ENCODE data around the gene TBKBP1. TPM values are rescaled to one million over a fixed set of nuclear protein-coding genes. Genes with fewer than 3 reads are reported as not detected.

The TBKBP1 gene
- total RNA-seq, 1 experiment from 2014 or later = 5.5 TPM

GRCh38 chr17:47697906-47698711 is 4.1 kb downstream of the TBKBP1 start:
- no peak for DNase-seq (ENCODE audit: low spot score)

- peak; percentile 45 for DNase-seq (ENCODE audit: low spot score)
Observed at GRCh38 chr17:47698749-47699535, 5.0 kb downstream of the TBKBP1 start.

DNA sequence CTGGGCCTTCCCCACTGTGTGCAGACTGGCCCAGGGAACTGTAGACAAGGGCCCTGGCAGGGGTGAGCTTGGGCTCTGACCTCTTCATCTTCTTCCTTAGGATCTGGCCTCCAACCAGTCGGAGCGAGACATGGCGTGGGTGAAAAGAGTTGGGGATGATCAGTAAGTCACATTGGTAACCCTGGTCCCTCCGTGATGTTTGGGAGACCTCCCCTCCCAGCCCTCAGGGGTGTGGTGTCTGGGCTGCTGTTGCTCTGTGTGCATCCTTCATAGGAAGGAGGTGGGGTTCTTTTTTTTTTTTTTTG is 5.5 kb downstream of the TBKBP1 start:
- no peak for DNase-seq (ENCODE audit: low spot score)

DNA sequence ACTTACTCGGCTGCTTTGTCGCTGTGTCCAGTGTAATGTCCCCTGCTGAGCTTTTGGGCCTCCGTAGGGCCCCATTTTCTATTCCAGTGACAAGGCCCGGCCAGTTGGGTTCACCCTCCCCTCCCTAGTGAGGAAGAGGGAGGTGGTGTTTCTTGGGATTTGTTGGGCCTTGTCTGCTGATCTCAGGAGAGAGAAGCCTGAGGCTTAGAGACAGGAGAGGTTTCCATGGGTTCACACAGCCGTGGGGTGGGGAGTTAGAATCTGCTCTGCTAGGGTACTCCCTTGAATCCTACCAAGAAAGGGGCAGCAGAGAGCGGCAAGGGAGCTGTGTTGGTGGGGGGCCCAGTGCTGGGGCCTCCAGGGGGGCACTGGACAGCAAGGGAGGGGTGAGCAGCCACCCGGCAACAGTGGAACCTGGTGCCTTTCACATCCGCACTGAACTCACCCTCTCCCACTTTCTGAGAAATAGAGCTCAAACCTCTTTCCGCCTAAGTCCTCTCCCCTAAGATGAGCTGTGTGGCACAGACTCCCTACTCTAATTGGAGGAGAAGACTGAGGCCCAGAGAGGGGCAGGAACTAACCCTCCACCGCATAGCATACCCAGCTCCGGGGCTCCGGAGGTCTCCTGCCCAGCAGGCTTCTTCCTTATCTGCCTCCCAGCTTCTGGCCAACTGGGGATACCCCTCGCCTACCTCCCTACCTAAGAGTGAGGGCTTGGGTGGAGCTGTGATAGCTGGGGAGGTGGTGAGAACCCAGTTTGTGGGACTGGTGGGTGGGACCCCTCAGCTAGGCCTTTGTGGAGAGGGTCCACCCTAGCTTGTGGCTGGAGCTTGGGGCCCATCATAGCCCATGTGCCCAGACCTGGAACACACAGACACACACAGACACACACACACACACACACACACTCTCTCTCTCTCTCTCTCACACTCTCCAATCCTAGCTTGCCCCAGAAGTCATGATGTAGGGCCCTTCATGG is 6.8 kb downstream of the TBKBP1 start:
- no peak for DNase-seq (ENCODE audit: low spot score)

DNA sequence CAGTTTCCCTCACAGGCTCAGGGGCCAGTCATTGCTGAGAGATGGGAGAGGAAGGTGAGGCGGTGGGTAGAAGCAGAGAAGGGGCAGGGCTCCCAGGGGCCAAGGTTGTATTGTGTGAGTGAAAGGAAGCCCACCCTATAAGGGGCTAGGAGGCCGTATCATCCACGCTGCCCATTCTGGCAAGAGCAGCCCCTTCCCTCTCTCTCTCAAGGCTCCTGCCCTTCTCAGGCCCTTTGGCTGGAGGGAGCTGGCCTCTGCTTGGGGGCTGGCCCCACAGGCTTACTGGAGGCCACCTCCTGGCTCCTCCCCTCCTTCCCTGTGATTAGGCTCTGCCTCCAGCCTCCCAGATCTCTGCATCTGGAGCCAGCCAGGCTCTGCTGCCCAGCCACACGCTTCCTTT is 7.6 kb downstream of the TBKBP1 start:
- no peak for DNase-seq (ENCODE audit: low spot score)

- DNase-seq (ENCODE audit: low spot score) = no peak
Observed at GRCh38 chr17:47702391-47702995, 8.5 kb downstream of the TBKBP1 start.

DNA sequence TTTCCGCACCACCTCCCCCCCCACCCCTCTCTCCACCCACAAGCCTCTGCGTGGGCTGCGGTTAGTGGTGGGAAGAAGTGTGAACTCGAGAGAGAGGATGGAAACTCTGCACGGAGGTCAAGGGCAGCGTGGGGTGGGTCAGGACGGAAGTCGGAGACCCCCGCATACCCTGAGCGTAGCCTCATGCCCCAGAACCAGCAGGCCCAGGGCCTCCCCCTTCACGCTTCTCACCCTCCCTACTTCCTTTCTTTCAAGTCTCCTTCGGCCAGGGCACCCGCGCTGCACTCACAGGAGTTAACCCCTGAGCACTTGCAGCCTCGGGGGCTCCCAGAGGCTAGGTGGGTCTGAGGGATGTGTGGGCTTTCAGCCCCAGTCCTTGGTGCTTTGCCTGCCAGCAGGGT is 9.2 kb downstream of the TBKBP1 start:
- DNase-seq (ENCODE audit: low spot score) = no peak

DNA sequence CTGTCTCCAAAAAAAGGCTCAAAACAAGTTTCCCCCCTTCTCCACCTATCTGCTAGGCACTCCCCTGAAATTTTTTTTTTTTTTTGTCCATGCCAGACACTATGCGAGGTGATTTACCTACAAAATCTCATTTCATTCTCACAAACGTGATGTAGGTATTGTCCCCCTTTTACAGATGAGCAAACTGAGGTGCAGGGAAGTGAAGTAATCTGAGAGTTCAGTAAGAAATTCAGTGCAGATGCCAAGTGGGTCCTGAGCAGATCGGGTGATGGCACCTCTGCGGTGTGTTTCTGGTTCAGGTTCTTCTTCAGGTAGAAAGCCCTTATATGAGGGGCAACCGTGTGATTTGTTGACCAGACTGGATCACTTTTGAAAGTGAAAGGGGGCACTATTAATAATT is 9.7 kb downstream of the TBKBP1 start:
- no peak for DNase-seq (ENCODE audit: low spot score)

GRCh38 chr17:47704116-47704515 is 10.2 kb downstream of the TBKBP1 start:
- no peak for DNase-seq (ENCODE audit: low spot score)

DNA sequence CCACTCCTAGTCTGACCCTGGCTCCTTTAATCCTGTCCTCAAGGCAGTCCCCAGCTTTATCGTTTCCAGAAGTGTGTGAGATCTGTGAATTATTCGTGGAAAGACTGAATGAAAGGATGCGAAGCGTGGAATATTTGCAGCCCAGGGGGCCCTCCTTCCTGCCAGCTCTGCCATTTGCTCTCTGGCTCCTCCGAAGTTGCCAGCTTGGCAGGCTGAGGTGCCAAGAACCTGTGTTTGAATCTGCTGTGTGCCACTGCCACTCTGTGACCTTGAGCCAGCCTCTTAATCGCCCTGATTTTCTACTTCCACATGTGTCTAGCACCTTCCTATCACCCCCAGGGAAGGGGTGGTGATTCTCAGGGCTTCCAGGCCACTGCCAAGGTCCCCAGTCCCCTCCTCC is 10.8 kb downstream of the TBKBP1 start:
- DNase-seq (ENCODE audit: low spot score) = no peak

DNA sequence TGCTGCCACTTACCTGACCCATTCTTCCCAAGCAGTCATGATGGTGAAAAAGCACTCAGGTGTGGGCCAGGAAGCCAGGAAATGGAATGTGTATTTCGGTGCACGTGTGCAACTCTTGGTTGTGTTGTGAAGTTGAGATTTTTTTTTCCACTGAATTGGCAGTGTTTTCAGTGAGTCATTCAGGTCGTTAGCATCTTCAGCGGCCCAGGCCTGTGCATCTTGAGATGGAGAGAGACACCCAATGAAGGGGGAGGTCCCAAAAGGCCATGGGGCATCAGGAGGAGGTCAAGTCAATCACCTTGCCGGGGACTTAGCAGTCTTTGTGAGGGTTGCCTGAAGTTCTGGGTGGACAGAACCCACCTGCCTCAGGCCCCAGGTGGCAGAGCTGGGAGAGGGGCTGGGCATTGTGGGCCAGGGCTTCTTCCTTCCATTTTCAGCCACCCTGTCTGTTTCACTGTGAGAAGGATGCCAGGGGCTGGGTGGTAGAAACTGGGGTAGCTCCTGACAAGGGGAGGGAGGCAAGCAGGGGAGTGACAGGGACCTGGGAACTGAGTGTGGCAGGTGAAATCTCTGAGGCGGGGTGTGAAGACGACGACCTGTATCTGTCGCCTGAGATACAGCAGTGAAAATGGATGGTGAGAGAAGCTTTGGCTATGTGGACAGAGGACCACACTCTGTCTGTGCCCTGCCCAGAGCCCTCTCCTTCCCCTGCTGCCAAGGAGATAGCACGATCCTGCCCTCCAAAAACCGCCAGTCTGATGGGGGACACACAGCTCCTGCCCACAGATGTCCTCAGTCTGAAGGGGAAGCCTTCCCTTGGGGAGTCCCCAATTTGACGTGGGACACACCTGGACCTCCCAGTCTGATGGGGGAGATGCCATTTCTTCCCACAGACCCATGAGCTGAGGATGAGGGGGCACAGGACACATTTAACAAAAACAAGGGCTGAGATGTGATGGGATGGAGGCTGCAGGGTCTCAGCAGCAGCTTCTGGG is 11.9 kb downstream of the TBKBP1 start:
- DNase-seq (ENCODE audit: low spot score) = no peak

DNA sequence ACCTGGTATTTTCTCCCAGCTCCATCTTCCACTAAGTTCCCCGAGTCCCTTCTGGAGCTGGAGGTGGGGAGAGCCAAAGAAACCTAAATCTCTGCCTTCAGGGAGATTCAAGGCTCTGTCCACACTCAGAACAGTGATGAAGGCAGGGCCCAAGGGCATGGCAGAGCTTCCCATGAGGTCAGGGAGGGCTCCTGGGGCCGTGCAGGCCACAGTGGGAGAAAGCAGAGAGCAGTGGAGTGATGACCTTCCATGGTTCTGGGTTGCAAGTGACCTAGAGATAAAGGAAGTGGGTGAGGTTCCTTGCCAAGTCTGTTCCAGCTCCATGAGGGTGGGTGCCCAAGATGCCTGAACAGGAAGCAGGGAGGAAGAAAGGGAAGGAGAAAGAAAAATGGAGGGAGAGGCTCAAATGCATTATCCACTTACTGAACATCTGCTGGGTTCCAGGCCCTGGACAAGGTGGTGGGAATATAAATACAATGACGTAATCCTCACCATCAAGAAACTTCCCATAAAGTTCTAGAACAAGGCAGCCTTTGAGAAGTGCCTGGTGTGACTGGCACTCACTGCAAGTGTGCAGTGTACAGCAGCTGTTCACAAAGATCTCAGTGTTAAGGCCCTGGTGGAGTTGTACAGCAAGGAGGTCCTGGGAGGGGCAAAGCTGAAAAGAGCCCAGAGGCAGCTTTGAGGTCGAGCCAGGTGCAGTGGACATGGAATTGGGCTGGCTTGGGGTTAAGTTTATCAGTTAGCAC is 13.3 kb downstream of the TBKBP1 start:
- DNase-seq (ENCODE audit: low spot score) = no peak

GRCh38 chr17:47707884-47708283 is 13.9 kb downstream of the TBKBP1 start:
- no peak for DNase-seq (ENCODE audit: low spot score)

DNA sequence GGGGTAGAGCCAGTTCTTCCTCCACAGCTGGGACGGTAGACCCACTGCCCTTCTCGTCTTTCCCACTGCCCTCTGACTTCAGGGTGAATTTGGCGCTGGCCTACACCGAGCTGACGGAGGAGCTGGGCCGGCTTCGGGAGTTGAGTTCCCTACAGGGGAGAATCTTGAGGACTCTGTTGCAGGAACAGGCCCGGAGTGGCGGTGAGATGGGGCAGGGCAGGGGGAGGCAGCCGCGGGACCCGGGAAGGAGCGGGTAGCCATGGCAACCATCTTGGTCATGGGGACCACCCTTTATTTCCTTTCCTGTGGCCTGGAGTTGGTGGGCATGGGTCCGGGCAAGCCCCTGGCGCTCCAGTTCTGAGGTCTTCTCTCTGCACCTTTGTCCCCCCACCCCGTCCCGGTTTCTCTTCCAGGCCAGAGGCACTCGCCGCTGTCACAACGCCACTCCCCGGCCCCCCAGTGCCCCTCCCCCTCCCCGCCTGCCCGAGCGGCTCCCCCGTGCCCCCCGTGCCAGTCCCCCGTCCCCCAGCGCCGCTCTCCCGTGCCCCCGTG is 14.4 kb downstream of the TBKBP1 start:
- DNase-seq (ENCODE audit: low spot score) = no peak

- no peak for DNase-seq (ENCODE audit: low spot score)
Observed at GRCh38 chr17:47708864-47709541, 15.0 kb downstream of the TBKBP1 start.

- no peak for DNase-seq (ENCODE audit: low spot score)
Observed at GRCh38 chr17:47709594-47709993, 15.6 kb downstream of the TBKBP1 start.

DNA sequence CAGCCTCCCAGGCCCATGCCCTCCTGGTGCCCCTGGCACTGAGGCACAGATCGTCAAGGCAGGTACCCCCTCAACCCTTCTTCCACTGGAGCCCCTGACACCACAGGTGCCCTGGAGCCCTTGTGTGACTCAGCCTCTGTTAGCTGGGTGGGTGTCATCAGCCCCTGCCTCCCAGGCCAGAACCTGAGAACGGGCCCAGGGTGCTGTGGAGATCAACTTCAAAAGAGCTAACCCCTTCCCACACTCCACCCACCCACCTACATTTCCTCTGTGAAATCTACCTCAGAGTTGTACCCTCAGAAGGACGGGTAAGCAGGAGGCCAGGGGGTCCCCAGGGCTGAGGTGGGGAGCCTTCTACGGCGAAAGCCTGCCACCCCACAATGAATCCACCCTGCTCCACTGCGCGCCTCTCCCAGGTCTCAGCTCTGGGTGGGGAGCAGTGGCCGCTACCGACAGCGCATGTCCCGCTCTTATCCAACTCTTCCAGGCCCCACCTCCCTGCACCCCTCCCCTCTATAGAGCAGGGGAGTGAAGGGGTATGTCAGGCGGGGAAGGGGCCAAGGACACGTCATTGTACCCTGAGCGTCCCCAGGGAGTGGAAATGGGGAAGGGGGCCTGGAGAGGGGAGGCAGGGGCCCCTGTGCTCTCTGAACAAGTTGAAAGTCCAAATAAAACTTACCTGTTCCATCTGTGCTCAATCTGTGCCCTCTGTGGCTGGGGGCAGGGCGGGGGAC is 17.6 kb downstream of the TBKBP1 start:
- no peak for DNase-seq (ENCODE audit: low spot score)

Measured in A172 (cell line).